Stimulated activated CD4-positive, alpha-beta T cell treated with anti-CD3 and anti-CD28 coated beads, Interleukin-4, amount 100 ng/mL, for 1 hour (primary cell): ENCODE measurements around the gene LMBR1.

Experiments used
- DNase-seq: peaks from one replicate; pipeline ENCODE4 v3.0.0-alpha.2; 2020

The LMBR1 gene

DNA sequence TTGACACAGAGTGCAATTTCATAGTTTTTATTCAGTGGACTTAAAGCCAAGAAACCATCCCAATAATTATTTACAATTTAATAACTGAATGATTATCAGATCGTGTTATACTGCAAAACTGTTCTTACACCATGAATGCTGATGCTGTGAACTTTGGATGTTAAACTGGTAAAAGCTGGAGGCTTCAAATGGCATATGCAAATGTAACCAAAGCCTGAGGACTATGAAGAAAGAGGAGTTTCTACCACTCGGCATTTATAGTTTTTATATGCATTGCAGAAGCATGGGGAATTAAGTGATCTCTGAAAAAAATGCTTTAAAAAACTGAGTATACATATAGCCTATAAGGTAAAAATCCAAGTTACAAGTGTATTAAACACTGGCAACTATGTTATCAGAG lies 210.1 kb downstream of the LMBR1 start:
- DNase-seq: no peak

DNA sequence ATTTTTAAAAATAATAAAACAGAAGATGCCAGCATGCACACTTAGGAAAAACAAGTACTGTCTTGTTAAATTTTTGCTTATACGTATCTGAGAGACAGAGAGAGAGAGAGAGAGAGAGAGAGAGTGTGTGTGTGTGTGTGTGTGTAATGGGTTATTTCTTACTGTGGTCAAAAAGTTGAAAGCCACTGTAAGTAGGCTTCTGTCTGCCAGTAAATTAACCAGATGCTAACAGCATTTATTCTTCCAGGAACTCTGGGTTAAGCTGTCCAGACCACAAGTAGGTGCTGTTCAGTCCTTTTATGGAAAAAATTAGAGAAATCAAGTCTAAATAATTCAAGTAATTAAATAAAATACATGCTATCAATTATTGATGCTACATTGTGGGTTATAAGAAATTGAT lies 212.7 kb downstream of the LMBR1 start:
- DNase-seq: no peak

DNA sequence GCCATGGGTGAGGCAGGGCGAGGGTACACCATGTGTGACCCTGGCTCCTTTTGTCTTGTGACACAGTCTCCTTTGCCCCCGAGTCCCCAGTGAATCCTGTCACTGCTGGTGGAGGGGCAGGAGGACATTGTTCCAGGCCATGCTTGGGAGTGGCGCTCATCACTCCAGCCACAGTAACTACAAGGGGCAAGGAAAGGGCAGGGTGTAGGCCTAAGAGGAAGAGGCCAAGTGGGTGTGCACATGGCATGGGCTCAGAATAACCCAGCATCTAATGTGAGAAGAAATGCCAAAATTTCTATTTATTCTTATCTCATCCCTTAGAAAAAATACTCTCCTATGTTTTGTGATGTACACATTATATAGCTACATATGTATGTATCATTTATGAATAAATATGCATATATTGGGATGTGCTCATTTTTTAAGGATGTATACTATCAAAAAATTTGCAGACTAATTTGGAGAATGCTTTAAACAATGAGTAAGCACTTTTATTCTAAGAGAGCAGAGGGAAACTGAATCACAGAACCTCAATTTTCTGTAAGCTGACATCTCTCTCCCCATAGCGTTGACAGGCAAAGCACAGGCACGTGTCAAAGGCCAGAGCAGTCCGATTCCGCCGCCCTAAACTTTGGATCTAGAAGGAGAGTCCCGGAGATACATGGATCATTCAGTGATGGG lies 215.5 kb downstream of the LMBR1 start:
- no peak for DNase-seq

- DNase-seq: no peak
Observed at GRCh38 chr7:156676263-156676662, 216.7 kb downstream of the LMBR1 start.

DNA sequence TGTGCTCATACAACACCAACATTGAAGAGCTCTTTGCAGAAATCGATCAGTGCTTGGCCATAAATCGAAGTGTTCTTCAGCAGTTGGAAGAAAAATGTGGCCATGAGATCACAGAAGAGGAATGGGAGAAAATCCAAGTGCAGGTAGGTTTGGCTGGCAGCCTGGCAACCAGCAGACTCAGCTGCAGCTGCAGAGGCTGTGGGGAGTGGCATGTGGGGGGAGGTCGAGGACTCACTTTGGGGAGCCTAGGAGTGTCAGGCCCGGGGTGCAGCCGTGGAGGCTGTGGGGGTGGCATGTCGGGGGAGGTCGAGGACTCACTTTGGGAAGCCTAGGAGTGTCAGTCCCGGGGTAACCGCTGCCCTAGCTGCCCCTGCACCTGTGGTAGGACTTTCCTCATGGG lies 217.3 kb downstream of the LMBR1 start:
- no peak for DNase-seq

DNA sequence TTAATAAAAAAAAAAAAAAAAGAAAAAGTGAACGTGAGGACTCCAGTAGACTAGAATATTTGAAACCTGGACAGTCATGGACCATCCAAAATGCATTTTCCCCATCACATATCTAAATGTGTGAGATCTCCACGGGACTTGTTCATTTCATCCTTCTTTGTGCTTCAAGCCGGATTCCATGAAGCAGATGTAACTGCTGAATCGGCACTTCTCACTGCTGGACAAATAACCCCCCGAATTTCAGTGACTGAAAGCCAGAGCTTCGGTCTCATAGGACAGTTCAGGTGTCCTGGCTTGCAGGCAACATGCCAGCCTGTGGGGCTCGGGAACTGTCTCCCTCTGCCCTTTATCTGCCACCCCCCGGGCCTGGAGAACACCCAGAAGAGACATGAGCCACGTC lies 219.1 kb downstream of the LMBR1 start:
- DNase-seq: no peak

DNA sequence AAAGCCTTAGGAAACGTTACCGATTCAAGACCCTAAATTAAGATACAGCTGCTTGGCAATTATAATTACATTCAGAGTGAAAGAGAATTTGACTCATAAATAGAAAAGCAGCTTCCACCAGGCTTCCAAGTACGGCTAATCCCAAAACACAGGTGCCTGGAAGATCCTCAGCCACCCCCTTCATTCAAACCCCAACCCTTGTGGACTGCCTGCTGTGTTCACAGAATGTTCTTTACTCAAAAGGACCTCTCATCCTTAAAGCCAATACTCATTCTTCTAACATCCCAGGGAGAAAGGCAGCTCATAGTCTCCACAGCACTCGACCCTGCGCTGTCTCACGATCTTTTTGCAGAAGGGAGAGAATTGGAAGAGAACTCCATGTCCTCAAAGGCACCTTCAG lies 219.5 kb downstream of the LMBR1 start:
- no peak for DNase-seq

GRCh38 chr7:156669035-156669828 lies 223.8 kb downstream of the LMBR1 start:
- no peak for DNase-seq

GRCh38 chr7:156668130-156668741 lies 224.7 kb downstream of the LMBR1 start:
- no peak for DNase-seq

GRCh38 chr7:156667110-156667426 lies 225.9 kb downstream of the LMBR1 start:
- no peak for DNase-seq

DNA sequence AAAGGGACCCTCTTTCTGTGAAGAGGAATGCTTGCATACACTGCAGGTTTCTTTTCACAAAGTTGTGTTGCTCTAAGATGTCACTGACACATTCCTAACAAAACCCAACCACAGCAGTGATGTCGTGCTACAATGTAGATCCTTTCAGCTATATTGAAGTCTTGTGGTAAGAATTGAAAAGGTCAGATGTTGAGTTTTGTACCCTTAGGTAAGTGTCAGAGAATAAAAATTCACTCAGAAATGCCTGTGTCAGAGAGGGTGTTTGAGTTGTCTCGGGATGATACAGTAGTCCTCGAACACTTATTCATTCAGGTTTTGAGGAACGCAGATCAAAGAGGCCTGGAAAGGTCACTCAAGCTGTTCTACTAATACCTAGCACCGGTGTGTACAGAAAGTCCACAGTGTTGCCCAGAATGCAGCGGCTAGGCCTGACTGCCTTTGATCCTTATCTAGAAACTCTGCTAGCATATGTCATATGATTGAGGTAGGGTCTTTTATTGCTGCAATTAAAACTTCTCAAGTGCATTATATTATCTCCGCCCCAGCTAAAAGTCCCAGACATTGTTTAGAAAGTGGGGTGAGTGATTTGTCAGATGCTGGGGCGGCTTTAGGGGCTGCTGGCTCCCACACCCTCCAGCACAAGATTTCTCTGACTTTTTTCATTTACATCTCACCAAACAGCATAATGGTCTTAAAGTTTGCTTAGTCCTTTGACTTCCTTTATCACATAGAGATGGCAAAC lies 226.4 kb downstream of the LMBR1 start:
- DNase-seq: no peak

- no peak for DNase-seq
Observed at GRCh38 chr7:156665101-156665500, 227.9 kb downstream of the LMBR1 start.

DNA sequence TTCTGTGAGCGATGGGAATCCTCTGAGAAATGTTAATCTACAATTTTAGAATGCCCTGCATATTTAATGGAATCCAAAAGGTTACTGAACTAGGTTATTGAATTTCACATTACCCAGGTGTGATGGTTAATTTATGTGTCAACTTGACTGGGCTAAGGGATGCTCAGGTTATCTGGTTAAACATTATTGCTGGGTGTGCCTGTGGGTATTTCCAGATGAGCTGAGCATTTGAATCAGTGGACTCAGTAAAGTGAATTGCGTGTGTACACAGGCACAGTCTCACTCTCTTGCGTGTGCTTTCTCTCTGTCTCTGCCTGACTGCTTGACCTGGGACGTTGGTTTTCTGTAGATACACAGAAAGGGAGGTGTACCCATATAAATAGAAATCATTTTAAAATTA lies 230.7 kb downstream of the LMBR1 start:
- no peak for DNase-seq

- DNase-seq: no peak
Observed at GRCh38 chr7:156661637-156662036, 231.3 kb downstream of the LMBR1 start.

DNA sequence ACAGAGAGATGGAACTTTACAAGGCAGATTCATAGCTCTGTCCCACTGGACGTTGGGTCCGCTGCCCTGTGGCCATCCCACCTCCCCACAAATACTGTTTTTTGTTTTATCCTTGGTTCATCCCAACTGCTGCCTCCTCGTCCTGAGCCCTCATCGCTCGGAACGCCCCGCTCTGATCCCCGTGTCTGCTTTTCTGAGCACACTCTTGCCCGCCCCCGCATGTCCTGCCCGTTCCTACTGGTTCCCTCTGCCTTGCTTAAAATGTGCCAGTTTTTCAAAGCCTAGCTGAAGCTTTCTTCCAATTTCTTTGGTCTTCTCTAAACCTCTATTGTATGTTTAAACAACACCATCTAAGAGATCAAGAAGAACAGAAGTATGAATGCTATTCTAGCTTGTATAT lies 233.0 kb downstream of the LMBR1 start:
- DNase-seq: no peak

DNA sequence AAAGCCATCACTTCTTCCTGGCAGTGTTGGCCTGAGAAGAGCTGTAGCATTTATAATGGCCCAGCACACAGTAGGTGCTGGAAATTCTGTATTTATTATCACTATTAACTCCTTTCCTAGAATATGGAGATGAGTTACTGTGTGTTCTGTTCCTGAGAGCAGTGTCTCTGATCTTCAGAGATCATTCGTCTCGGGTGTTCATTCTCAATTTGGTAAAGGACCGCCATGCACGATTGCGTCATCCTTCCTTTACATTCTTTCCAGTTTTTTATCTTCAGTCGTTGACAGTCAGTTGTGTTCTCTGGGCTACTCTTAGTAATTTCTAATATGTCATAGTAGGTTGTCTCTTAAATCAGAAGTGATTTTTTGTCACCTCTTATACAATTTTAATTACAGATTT lies 233.8 kb downstream of the LMBR1 start:
- DNase-seq: no peak

- no peak for DNase-seq
Observed at GRCh38 chr7:156657681-156658080, 235.3 kb downstream of the LMBR1 start.

GRCh38 chr7:156656598-156656997 lies 236.4 kb downstream of the LMBR1 start:
- no peak for DNase-seq

DNA sequence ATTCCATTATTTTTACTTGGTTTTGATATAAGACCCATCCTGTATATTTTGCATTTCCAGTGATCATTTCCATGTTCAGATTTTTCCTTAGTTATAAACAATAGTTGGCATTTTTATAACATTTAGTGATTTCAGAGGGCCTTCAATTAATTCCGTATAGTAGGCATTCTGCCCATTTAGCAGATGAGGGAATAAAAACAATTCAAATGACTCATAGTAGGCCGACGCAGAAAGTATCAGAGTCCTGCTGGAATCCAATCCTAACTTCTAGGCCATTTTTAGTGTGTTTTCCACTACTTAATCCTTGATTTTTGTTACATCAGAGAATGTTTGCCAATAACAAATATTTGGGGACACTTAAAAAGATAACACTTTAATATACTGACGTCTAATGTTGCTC lies 237.0 kb downstream of the LMBR1 start:
- DNase-seq: no peak

DNA sequence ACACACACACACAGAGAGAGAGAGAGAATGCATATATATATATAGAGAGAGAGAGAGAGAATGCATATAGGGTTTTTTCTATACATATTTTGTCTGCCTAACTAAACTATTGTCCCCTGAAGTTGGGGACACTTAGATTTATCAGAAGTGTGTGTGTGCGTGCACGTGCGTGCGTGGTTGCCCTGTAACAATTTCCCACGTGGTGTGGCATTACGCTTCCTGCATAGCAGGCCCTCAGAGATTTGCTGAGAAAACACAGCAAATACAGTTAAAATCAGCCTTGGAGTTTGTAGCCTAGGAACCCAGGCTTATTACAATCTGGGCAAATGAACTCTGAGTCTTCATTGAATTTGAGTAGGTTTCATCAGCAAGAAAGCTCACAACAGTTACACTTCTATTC lies 237.7 kb downstream of the LMBR1 start:
- no peak for DNase-seq

GRCh38 chr7:156654511-156655234 lies 238.3 kb downstream of the LMBR1 start:
- DNase-seq: no peak

DNA sequence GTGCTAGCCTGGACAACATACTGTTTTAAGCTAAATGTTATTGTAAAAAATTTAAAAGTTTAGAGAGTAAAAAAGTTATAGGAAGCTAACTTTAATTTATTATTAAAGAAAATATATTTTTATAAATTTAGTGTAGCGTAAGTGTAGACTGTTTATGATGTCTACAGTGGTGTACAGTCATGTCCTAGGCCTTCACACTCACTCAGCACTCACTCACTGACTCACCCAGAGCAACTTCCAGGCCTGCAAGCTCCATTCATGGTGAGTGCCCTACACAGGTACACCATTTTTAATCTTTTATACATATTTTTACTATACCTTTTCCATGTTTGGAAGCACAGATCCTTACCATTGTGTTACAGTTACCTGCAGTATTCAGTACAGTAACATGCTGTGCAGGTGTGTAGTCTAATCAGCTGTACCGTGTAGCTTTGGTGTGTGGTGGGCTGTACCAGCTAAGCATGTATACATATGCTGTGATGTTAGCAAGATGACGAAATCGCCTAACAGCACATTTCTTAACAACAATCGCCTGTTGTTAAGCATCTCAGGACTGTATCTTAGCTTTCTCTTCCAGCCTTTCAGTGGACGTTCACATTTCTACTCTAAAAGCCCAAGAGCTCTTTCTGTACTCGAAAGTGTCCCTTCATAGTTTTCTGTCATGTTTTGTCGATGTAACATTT lies 240.0 kb downstream of the LMBR1 start:
- no peak for DNase-seq
